GM12864 (cell line): Measurements from ENCODE around the gene ANKRD44.

Experiments used
- DNase-seq: peaks from one replicate; pipeline ENCODE4 v3.0.0-alpha.2; 2011; ENCODE audit warnings: low read depth
- H3K4me3 ChIP-seq: 2 replicates; pipeline ENCODE4 v1.5.1; 2011; ENCODE audit warnings: mild to moderate bottlenecking, low read depth, low read length, control low read depth
- CTCF ChIP-seq: IDR thresholded peaks from 2 replicates; pipeline ENCODE4 v1.5.1; 2011; ENCODE audit warnings: low read depth, mild to moderate bottlenecking, moderate library complexity, low read length, control low read depth, inconsistent platforms; ENCODE audit errors: missing control alignments

ANKRD44 gene

GRCh38 chr2:197322143-197322542 lies 11.6 kb upstream of the ANKRD44 start:
- no peak for DNase-seq
- no peak overlapping the region for H3K4me3 ChIP-seq
- no peak for TF ChIP-seq CTCF

- no peak for DNase-seq
- TF ChIP-seq CTCF = no peak
- H3K4me3 ChIP-seq = no peak overlapping the region
Observed at GRCh38 chr2:197315371-197315770, 4.8 kb upstream of the ANKRD44 start.

- no peak for DNase-seq
- H3K4me3 ChIP-seq = no peak overlapping the region
- no peak for TF ChIP-seq CTCF
Observed at GRCh38 chr2:197312186-197312585, 1.6 kb upstream of the ANKRD44 start.

GRCh38 chr2:197311421-197312033 lies 947 bp upstream of the ANKRD44 start:
- no peak for DNase-seq
- peak overlapping the region; percentile 69 for H3K4me3 ChIP-seq
- no peak for TF ChIP-seq CTCF

GRCh38 chr2:197310987-197311420 lies 424 bp upstream of the ANKRD44 start:
- DNase-seq = no peak
- TF ChIP-seq CTCF = no peak
- H3K4me3 ChIP-seq = peak overlapping the region; percentile 69

- peak overlapping the region; percentile 69 for H3K4me3 ChIP-seq
- DNase-seq = no peak
- no peak for TF ChIP-seq CTCF
Observed at GRCh38 chr2:197309691-197310231, 819 bp downstream of the ANKRD44 start.
